M059J (cell line): Measurements from ENCODE around the gene CUL2. TPM values are rescaled to one million over a fixed set of nuclear protein-coding genes. Genes with fewer than 3 reads are reported as not detected.
A peak's percentile ranks its signal among the peaks of the same experiment; 100 is the strongest.
"Not testable (repeated sequence)": the region's sequence is repeated elsewhere in the genome, so short reads cannot be mapped to it uniquely, and the experiment has no call there.

ENCODE experiments used
- DNase-seq: peaks from one replicate; pipeline ENCODE4 v3.0.0-alpha.2; 2012; ENCODE audit warnings: low read depth
- total RNA-seq: library from RNA; depleted of rRNA; stranded (reverse); fragments of >200 nt; shearing (Covaris generic); gene quantifications from 2 replicates; pipeline ENCODE4 v1.2.3, GENCODE V29; 2014

Gene CUL2
- total RNA-seq, 1 experiment from 2014 or later: 22.4 TPM

GRCh38 chr10:35019041-35020024, 70.8 kb downstream of the CUL2 start:
- no peak for DNase-seq

GRCh38 chr10:35017608-35018007, 72.5 kb downstream of the CUL2 start:
- DNase-seq: no peak

GRCh38 chr10:35015843-35016408, 74.2 kb downstream of the CUL2 start:
- no peak for DNase-seq

- DNase-seq: no peak
These were observed 77.4 kb downstream of the CUL2 start for GRCh38 chr10:35012781-35013180.

- DNase-seq: peak; percentile 38
These were observed 78.4 kb downstream of the CUL2 start for GRCh38 chr10:35011771-35012191.

- peak; percentile 49 for DNase-seq
These were observed 82.3 kb downstream of the CUL2 start for GRCh38 chr10:35007858-35008301.

- no peak for DNase-seq
These were observed 83.3 kb downstream of the CUL2 start for GRCh38 chr10:35006836-35007235.

GRCh38 chr10:35005868-35006267, 84.3 kb downstream of the CUL2 start:
- peak; percentile 94 for DNase-seq

- no peak for DNase-seq
These were observed 85.5 kb downstream of the CUL2 start for GRCh38 chr10:35004651-35005050.

- no peak for DNase-seq
These were observed 86.2 kb downstream of the CUL2 start for GRCh38 chr10:35003906-35004305.

- DNase-seq: no peak
These were observed 89.2 kb downstream of the CUL2 start for GRCh38 chr10:35000936-35001335.

- DNase-seq: no peak
These were observed 90.6 kb downstream of the CUL2 start for GRCh38 chr10:34999532-34999931.

- no peak for DNase-seq
These were observed 91.2 kb downstream of the CUL2 start for GRCh38 chr10:34998940-34999339.

- DNase-seq: no peak
These were observed 93.3 kb downstream of the CUL2 start for GRCh38 chr10:34996843-34997242.

GRCh38 chr10:34995925-34996324, 94.2 kb downstream of the CUL2 start:
- no peak for DNase-seq

- peak; percentile 85 for DNase-seq
These were observed 95.5 kb downstream of the CUL2 start for GRCh38 chr10:34994565-34995142.

GRCh38 chr10:34993782-34994181, 96.4 kb downstream of the CUL2 start:
- no peak for DNase-seq

- DNase-seq: not testable (repeated sequence)
These were observed 99.0 kb downstream of the CUL2 start for GRCh38 chr10:34991117-34991516.

- DNase-seq: no peak
These were observed 101.6 kb downstream of the CUL2 start for GRCh38 chr10:34988397-34989067.

GRCh38 chr10:34985823-34986222, 104.3 kb downstream of the CUL2 start:
- DNase-seq: peak; percentile 24

- DNase-seq: no peak
These were observed 105.0 kb downstream of the CUL2 start for GRCh38 chr10:34985146-34985545.

GRCh38 chr10:34981844-34982243, 108.3 kb downstream of the CUL2 start:
- DNase-seq: no peak
